GM12872 (cell line): Measurements from ENCODE around the gene CACNA1I.

Source experiments
- TF ChIP-seq, protein P1 (sequence below): IDR thresholded peaks from 3 replicates; pipeline ENCODE4 v1.5.1; 2011; ENCODE audit warnings: low read depth, mild to moderate bottlenecking, low read length, moderate library complexity; ENCODE audit not compliant: insufficient read depth

The CACNA1I gene

DNA sequence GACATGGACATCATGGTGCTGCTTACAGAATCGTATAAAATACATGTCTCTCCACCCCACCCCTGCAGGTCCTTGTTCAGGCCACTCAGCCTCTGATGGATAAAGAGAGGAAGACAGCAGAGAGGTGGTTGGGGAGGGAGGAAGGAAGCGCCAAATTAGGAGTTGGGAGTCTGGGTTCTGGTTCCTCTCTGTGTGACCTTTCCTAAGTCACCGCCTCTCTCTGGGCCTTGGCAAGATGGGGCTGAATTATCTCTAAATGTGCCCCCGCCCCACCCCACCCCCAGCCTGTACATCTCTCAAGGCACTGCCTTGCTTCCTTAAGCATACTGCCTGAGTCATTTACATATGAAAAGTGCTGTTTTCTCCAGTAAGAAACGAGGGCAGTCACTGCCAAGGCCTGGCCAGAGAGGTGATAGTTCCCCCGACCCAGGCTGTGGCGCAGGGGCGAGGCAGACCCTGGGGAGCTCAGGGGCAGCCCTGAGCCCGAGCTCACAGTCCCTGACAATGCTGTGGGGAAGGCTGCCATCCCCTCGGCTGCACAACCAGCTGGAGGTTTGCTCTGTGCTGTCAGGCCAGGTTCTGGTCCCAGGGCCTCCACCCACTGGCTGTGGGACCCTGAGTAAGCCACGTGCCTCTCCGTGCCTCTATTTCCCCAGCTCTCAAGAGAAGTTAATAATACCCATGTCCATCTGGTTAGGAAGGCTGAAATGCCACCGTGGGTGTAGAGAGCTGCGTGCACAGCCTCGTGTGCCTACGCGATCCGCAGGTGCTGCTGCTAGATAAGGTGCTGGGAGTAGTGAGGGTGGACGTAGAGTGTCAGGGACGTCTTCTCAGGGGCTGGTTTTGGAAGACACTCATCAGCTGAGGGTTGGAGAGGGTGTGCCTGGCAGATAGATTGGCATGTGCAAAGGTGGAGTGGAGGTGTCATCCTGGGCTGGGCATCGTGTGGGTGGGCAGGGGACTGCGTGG lies 55.3 kb downstream of the CACNA1I start:
- TF ChIP-seq, protein P1, sequence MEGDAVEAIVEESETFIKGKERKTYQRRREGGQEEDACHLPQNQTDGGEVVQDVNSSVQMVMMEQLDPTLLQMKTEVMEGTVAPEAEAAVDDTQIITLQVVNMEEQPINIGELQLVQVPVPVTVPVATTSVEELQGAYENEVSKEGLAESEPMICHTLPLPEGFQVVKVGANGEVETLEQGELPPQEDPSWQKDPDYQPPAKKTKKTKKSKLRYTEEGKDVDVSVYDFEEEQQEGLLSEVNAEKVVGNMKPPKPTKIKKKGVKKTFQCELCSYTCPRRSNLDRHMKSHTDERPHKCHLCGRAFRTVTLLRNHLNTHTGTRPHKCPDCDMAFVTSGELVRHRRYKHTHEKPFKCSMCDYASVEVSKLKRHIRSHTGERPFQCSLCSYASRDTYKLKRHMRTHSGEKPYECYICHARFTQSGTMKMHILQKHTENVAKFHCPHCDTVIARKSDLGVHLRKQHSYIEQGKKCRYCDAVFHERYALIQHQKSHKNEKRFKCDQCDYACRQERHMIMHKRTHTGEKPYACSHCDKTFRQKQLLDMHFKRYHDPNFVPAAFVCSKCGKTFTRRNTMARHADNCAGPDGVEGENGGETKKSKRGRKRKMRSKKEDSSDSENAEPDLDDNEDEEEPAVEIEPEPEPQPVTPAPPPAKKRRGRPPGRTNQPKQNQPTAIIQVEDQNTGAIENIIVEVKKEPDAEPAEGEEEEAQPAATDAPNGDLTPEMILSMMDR: no peak

DNA sequence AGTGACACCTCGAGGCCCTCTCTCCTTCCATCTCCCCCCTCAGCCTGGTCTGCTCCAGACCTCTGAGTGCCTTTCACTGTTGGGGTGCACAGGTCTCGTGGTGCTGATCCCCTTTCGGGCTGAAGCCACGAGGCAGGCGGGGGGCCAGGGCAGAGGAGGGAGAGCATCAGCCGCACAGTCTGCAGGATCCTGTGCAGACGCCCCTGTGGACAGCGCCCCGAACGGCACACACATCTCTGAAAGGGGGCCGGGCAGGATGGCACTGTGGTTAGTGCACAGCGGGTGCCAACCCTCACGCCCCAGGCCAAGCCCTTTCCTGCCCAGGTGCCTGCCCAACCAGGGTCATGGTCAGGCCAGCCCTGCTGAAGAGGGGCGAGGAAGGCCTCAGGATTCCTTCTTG lies 56.7 kb downstream of the CACNA1I start:
- TF ChIP-seq, protein P1: no peak

DNA sequence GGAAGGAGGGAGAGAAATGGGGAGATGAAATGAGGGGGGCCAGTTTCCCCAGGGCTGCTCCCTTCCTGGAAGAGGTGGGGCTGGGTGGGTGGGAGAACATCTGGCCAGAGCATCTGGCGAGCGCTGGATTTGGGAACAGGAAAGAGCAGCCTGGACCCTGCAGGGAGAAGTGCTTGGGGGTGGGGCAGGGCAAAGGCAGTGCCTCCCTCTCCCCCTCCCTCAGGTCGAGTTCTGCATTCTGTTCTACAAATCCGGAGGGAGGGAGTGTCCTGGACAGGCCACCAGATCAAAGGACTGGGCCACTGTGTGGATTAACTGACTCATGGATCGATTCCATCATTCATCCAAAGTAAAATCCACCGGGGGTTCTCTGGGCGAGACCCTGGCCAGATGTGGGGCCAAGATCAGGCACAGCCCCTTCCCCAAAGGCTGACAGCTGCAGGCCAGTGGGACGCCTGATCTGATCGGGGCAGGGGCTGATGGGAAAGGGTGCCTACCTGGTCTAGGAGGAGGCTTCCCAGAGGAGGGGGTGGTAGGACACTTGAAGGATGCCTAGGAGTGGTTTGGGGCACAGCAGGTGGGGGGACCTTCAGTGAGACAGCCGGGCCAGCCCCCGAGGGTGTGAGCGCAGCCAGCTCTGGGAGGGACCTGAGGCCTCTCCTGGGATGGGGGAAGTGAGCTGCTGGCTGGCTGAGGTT lies 57.5 kb downstream of the CACNA1I start:
- TF ChIP-seq, protein P1: no peak

DNA sequence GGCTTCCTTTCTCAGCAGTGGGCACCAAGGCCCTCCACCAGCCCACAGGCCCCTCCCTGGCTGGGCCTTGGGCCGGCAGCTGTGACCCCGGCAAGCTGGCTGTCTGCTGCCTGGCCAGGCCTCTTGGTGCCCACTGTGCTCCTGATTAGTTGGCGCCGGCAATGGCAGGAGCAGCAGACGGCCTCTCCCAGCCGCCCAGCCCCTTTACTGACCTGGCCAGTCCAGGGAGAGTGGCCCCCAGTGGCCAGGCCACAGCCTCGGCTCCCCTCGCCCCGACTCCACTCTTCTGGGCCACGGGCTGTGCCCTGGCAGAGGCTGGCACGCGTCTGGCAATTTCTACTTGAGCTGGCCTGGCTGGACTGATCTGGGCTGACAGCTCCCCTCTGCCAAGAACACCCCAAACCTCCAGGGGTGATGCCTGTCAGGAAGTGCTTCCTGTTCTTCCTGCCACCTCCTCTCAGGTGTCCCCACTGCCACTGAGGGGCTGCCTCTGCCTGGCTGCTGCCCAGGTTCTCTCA lies 58.1 kb downstream of the CACNA1I start:
- TF ChIP-seq, protein P1: no peak

DNA sequence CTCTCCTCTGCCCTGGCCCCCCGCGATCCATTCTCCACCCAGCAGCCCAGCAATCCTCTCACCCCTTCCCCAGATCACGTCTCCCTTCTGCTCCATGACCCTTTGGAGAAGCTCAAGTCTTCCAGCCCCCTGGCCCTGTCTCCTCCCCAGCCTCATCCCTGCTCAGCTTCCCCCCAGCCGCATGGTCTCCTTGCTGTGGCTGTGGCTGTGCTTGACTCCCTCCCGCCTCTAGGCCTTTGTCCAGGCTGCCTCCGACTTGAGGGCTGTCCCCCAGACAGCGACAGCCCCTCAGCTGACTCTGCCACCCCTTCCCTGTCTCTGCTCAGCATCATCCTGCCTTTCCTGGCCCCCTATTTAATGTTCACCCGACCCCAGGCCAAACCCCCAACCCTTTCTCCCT lies 59.3 kb downstream of the CACNA1I start:
- TF ChIP-seq, protein P1: no peak

DNA sequence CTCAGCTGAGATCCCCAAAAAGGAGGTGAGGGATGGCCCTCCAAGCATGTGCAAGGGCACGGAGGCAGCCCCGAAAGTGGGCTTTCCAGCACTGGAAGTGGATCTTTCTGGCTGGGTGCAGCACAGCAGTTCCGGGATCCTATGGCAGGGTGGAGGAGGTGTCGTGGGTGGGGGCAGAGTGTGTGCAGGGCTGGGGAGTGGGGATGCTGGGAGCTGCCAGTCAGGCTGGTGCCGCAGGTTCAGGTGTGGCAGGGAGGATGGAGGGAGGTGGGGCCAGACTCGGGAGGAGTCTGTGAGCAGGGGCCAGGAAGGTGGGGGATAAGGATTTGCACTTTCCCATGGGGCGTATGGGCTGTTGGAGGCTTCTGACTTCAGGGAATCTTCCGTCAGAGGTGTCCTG lies 60.2 kb downstream of the CACNA1I start:
- TF ChIP-seq, protein P1: no peak
